IMR-90 (cell line): ENCODE data around the gene MAPK10. TPM values are rescaled to one million over a fixed set of nuclear protein-coding genes. Genes with fewer than 3 reads are reported as not detected.

Experiments used
- ATAC-seq: fragments of 200-7000 bp; cut with Tn5 transposase; 2 replicates; pipeline ENCODE4 v1.9.1; 2020; ENCODE audit warnings: low read depth, mild to moderate bottlenecking, moderate library complexity
- BruUV-seq: library from RNA; stranded (reverse); fragments of 400-500 nt; replicated peaks from 2 replicates; lab custom pipeline; 2021; lab: Mats Ljungman, UMichigan
- CTCF ChIA-PET: fragments of 300-600 bp; formaldehyde crosslinking; extraction: SDS; loops from one replicate; lab custom pipeline; 2021; ENCODE audit warnings: antibody characterized with exemption; lab: Yijun Ruan, JAX
- POLR2A ChIA-PET: fragments of 300-600 bp; sonication (Branson Sonifier 250); formaldehyde crosslinking; loops from one replicate; lab custom pipeline; 2022; ENCODE audit warnings: antibody characterized with exemption; ENCODE audit not compliant: unreplicated experiment; lab: Charles Lee
- DNase-seq: peaks from one replicate; pipeline ENCODE4 v3.0.0; 2013
- H2AFZ ChIP-seq: replicated peaks from 2 replicates; pipeline ENCODE3; 2013; ENCODE audit warnings: low read length, mild to moderate bottlenecking; ENCODE audit not compliant: poor library complexity
- H2AK5ac ChIP-seq: 2 replicates; pipeline ENCODE4 v1.6.1; 2013; ENCODE audit warnings: low read depth, low read length, inconsistent platforms
- H2AK9ac ChIP-seq: replicated peaks from 2 replicates; pipeline ENCODE3; 2013; ENCODE audit warnings: mild to moderate bottlenecking, low read depth, low read length, moderate library complexity; ENCODE audit not compliant: poor library complexity
- H2BK120ac ChIP-seq: 2 replicates; pipeline ENCODE4 v1.6.1; 2013; ENCODE audit warnings: low read depth, low read length, inconsistent platforms
- H2BK15ac ChIP-seq: 3 replicates; pipeline ENCODE4 v1.6.1; 2013; ENCODE audit warnings: low read depth, low read length, inconsistent platforms
- H2BK20ac ChIP-seq: 2 replicates; pipeline ENCODE4 v1.6.1; 2013; ENCODE audit warnings: low read depth, mild to moderate bottlenecking, inconsistent platforms, low read length, moderate library complexity
- H2BK5ac ChIP-seq: 2 replicates; pipeline ENCODE4 v1.6.1; 2013; ENCODE audit warnings: mild to moderate bottlenecking, low read depth, low read length, inconsistent platforms; ENCODE audit not compliant: poor library complexity, severe bottlenecking
- H3K14ac ChIP-seq: replicated peaks from 2 replicates; pipeline ENCODE4 v1.6.1; 2013; ENCODE audit warnings: low read depth, low read length, inconsistent platforms
- H3K18ac ChIP-seq: 2 replicates; pipeline ENCODE4 v1.6.1; 2013; ENCODE audit warnings: low read depth, low read length, control low read depth
- H3K23ac ChIP-seq: 2 replicates; pipeline ENCODE4 v1.6.1; 2013; ENCODE audit warnings: low read depth, low read length, inconsistent platforms
- H3K27ac ChIP-seq: 2 replicates; pipeline ENCODE4 v1.5.1; 2013; ENCODE audit warnings: mild to moderate bottlenecking, control low read depth, low read length; ENCODE audit not compliant: insufficient read depth
- H3K27me3 ChIP-seq: 2 replicates; pipeline ENCODE4 v1.6.1; 2013; ENCODE audit warnings: low read length; ENCODE audit not compliant: control insufficient read depth, insufficient read depth
- H3K36me3 ChIP-seq: 2 replicates; pipeline ENCODE4 v1.6.1; 2013; ENCODE audit warnings: low read length, mixed read lengths; ENCODE audit not compliant: control insufficient read depth, insufficient read depth
- H3K4ac ChIP-seq: 2 replicates; pipeline ENCODE4 v1.6.1; 2013; ENCODE audit warnings: low read depth, low read length, inconsistent platforms
- H3K4me1 ChIP-seq: 2 replicates; pipeline ENCODE4 v1.6.1; 2013; ENCODE audit warnings: low read length, mixed read lengths; ENCODE audit not compliant: control insufficient read depth, insufficient read depth
- H3K4me2 ChIP-seq: 2 replicates; pipeline ENCODE4 v1.6.1; 2013; ENCODE audit warnings: low read depth, mild to moderate bottlenecking, control low read depth, low read length, moderate library complexity
- H3K4me3 ChIP-seq: 2 replicates; pipeline ENCODE4 v1.5.1; 2013; ENCODE audit warnings: low read depth, mild to moderate bottlenecking, control low read depth, low read length, moderate library complexity; ENCODE audit not compliant: insufficient read depth
- H3K56ac ChIP-seq: 2 replicates; pipeline ENCODE4 v1.6.1; 2013; ENCODE audit warnings: low read length, inconsistent platforms; ENCODE audit not compliant: insufficient read depth; ENCODE audit errors: extremely low read depth
- H3K79me1 ChIP-seq, 2 experiments: 2 replicates each; pipeline ENCODE4 v1.6.1; 2013; ENCODE audit warnings: low read length in 2 of 2, inconsistent platforms in 1 of 2, low read depth in 1 of 2
- H3K9ac ChIP-seq: 2 replicates; pipeline ENCODE4 v1.6.1; 2013; ENCODE audit warnings: low read depth, low read length, control low read depth
- H3K9me1 ChIP-seq: 2 replicates; pipeline ENCODE4 v1.6.1; 2013; ENCODE audit warnings: low read length, inconsistent platforms; ENCODE audit not compliant: insufficient read depth
- H3K9me3 ChIP-seq: 2 replicates; pipeline ENCODE4 v1.6.1; 2013; ENCODE audit warnings: low read length; ENCODE audit not compliant: control insufficient read depth, insufficient read depth
- H4K20me1 ChIP-seq: 2 replicates; pipeline ENCODE4 v1.6.1; 2013; ENCODE audit warnings: low read length, inconsistent platforms; ENCODE audit not compliant: insufficient read depth
- H4K5ac ChIP-seq: 2 replicates; pipeline ENCODE4 v1.6.1; 2013; ENCODE audit warnings: mild to moderate bottlenecking, low read depth, low read length, control low read depth
- H4K8ac ChIP-seq, 2 experiments: 2 replicates each; pipeline ENCODE4 v1.6.1; 2013; ENCODE audit warnings: low read depth in 2 of 2, low read length in 2 of 2, control low read depth in 1 of 2, inconsistent platforms in 1 of 2
- H4K91ac ChIP-seq: 2 replicates; pipeline ENCODE4 v1.6.1; 2013; ENCODE audit warnings: low read depth, low read length, inconsistent platforms; ENCODE audit not compliant: insufficient read depth
- BHLHE40 ChIP-seq: fragments of 150-350 bp; IDR thresholded peaks from 2 replicates; pipeline ENCODE4 v1.6.1; 2016; ENCODE audit warnings: mild to moderate bottlenecking, low read depth, low read length
- CEBPB ChIP-seq: IDR thresholded peaks from 2 replicates; pipeline ENCODE4 v1.6.1; 2012; ENCODE audit warnings: low read depth, low read length, improper control_type of control experiment
- CHD1 ChIP-seq: IDR thresholded peaks from 2 replicates; pipeline ENCODE4 v1.6.1; 2012; ENCODE audit warnings: low read depth, low read length, improper control_type of control experiment
- CTCF ChIP-seq: conservative IDR thresholded peaks from 2 replicates; pipeline ENCODE4 v1.5.1; 2012; ENCODE audit warnings: mild to moderate bottlenecking, low read depth, low read length, improper control_type of control experiment
- ELK1 ChIP-seq: fragments of 150-350 bp; IDR thresholded peaks from 2 replicates; pipeline ENCODE4 v1.6.1; 2016; ENCODE audit warnings: low read depth, mild to moderate bottlenecking, low read length, moderate library complexity, borderline replicate concordance
- FOS ChIP-seq: fragments of 150-350 bp; IDR thresholded peaks from 2 replicates; pipeline ENCODE4 v1.6.1; 2016; ENCODE audit warnings: low read depth, low read length
- MAFK ChIP-seq: IDR thresholded peaks from 2 replicates; pipeline ENCODE4 v1.6.1; 2012; ENCODE audit warnings: low read depth, low read length, improper control_type of control experiment
- MAZ ChIP-seq: IDR thresholded peaks from 2 replicates; pipeline ENCODE4 v1.6.1; 2012; ENCODE audit warnings: low read depth, mild to moderate bottlenecking, low read length, improper control_type of control experiment, moderate library complexity, borderline replicate concordance
- MXI1 ChIP-seq: IDR thresholded peaks from 2 replicates; pipeline ENCODE4 v1.6.1; 2012; ENCODE audit warnings: low read depth, mild to moderate bottlenecking, low read length, moderate library complexity, borderline replicate concordance
- NFE2L2 ChIP-seq: fragments of 150-350 bp; IDR thresholded peaks from 2 replicates; pipeline ENCODE4 v1.6.1; 2016; ENCODE audit warnings: low read depth, mild to moderate bottlenecking, low read length
- POLR2A ChIP-seq: IDR thresholded peaks from 2 replicates; pipeline ENCODE4 v1.6.1; 2012; ENCODE audit warnings: mild to moderate bottlenecking, low read depth, low read length
- RAD21 ChIP-seq: IDR thresholded peaks from 2 replicates; pipeline ENCODE4 v1.6.1; 2012; ENCODE audit warnings: low read length, improper control_type of control experiment
- RCOR1 ChIP-seq: IDR thresholded peaks from 2 replicates; pipeline ENCODE4 v1.6.1; 2012; ENCODE audit warnings: mild to moderate bottlenecking, low read length, improper control_type of control experiment; ENCODE audit not compliant: insufficient replicate concordance
- RFX5 ChIP-seq: IDR thresholded peaks from 2 replicates; pipeline ENCODE4 v1.8.0; 2012; ENCODE audit warnings: low read depth, mild to moderate bottlenecking, low read length, moderate library complexity
- SMC3 ChIP-seq: fragments of 150-350 bp; IDR thresholded peaks from 2 replicates; pipeline ENCODE4 v1.6.1; 2016; ENCODE audit warnings: low read depth, mild to moderate bottlenecking, antibody characterized with exemption, low read length, moderate library complexity
- USF2 ChIP-seq: fragments of 150-350 bp; IDR thresholded peaks from 2 replicates; pipeline ENCODE4 v1.6.1; 2017; ENCODE audit warnings: mild to moderate bottlenecking, antibody characterized with exemption, low read length, low read depth
- dilution Hi-C: fragments of 300-500 bp; cut with HindIII; formaldehyde crosslinking; loops from one replicate; pipeline ENCODE4 v1.14.3; 2018; ENCODE audit warnings: low sequenced_read_pairs; ENCODE audit not compliant: unreplicated experiment
- in situ Hi-C: fragments of 300-500 bp; cut with MboI; formaldehyde crosslinking; loops from 3 replicates; pipeline ENCODE4 v1.14.3; 2019; ENCODE audit warnings: low sequenced_read_pairs, inconsistent platforms, mixed read lengths
- intact Hi-C: fragments of 100-400 bp; cut with micrococcal nuclease; formaldehyde crosslinking; loops from 2 replicates; pipeline ENCODE4 v1.10.0; 2022
- polyA plus RNA-seq, 3 experiments: library from polyadenylated mRNA; depleted of rRNA; stranded (reverse); fragments of >200 nt; gene quantifications; 2 replicates each; pipeline ENCODE4 v1.2.3, GENCODE V29; 2012; ENCODE audit warnings: low replicate concordance in 1 of 3
- total RNA-seq: library from RNA; depleted of rRNA; stranded (reverse); fragments of >200 nt; gene quantifications from 2 replicates; pipeline ENCODE4 v1.2.3, GENCODE V29; 2012

The MAPK10 gene
- total and polyA plus RNA-seq, 2 of the 4 experiments (the other 2 are of a cell fraction): 2.8 to 6.5 TPM

GRCh38 chr4:85946821-85947220, 413.0 kb downstream of the MAPK10 start:
- POLR2A ChIA-PET: no interaction called here

More at GRCh38 chr4:85946821-85947220, 413.0 kb downstream of the MAPK10 start:
- H3K4me1 ChIP-seq: no peaks in the 10 kb centered on the region
- no peak overlapping the region for H3K18ac ChIP-seq
- H3K27me3 ChIP-seq: no peaks in the 10 kb centered on the region
- DNase-seq (no peak), ATAC-seq (no peak)
- intact Hi-C loops (no loop called here), in situ Hi-C loops (no loop called here), dilution Hi-C loops (no loop called here)
- H3K14ac ChIP-seq: no peak overlapping the region
- H4K5ac ChIP-seq: no peak overlapping the region
- H2BK20ac ChIP-seq: no peak overlapping the region
- no peak overlapping the region for H3K23ac ChIP-seq
- no peak overlapping the region for H2AK5ac ChIP-seq
- H3K36me3 ChIP-seq: peaks cover 2% of the 10 kb centered on the region; the same call in 1 of the 2 replicates
- no peaks in the 10 kb centered on the region for H3K9me3 ChIP-seq
- H2BK15ac ChIP-seq: no peak overlapping the region
- H4K20me1 ChIP-seq: no peaks in the 10 kb centered on the region; the same call in 1 of the 2 replicates
- H2AK9ac ChIP-seq: no peak overlapping the region
- no peak overlapping the region for H3K56ac ChIP-seq
- H2AFZ ChIP-seq: no peak overlapping the region
- H3K4ac ChIP-seq: no peak overlapping the region
- H2BK120ac ChIP-seq: no peak overlapping the region
- H3K4me2 ChIP-seq: no peak overlapping the region
- peaks cover 11 to 20% of the 10 kb centered on the region in 2 experiments; a peak in 3 of 4 replicates for H3K79me1 ChIP-seq
- H2BK5ac ChIP-seq: no peak overlapping the region
- H3K9me1 ChIP-seq: no peaks in the 10 kb centered on the region
- no peak overlapping the region for H3K27ac ChIP-seq
- no peak overlapping the region for H3K9ac ChIP-seq
- no peak for TF ChIP-seq MXI1
- no peak for TF ChIP-seq USF2
- no peak for TF ChIP-seq FOS
- TF ChIP-seq POLR2A: no peak
- no peak for TF ChIP-seq MAFK
- TF ChIP-seq RCOR1: no peak
- TF ChIP-seq CEBPB: no peak
- TF ChIP-seq NFE2L2: no peak
- TF ChIP-seq CHD1: no peak
- no peak for TF ChIP-seq ELK1
- no peak for TF ChIP-seq CTCF
- TF ChIP-seq RAD21: no peak
- TF ChIP-seq RFX5: no peak
- no peak for TF ChIP-seq BHLHE40
- no peak for TF ChIP-seq SMC3
- no peak for TF ChIP-seq MAZ
- no TSS peak for BruUV-seq
- H4K91ac ChIP-seq: no peak overlapping the region
- H4K8ac ChIP-seq: no peak overlapping the region
- no peak overlapping the region for H3K4me3 ChIP-seq
- CTCF ChIA-PET: no interaction called here
